CD4-positive, alpha-beta T cell treated with Interferon alpha-2 for 1 hour (primary cell): ENCODE results near the gene WDR13.
"Not testable (repeated sequence)": the region's sequence is repeated elsewhere in the genome, so short reads cannot be mapped to it uniquely, and the experiment has no call there.

Source experiments
- DNase-seq, 2 donors: peaks; one replicate each; pipeline ENCODE4 v3.0.0-alpha.2; 2020 to 2022

The WDR13 gene

DNA sequence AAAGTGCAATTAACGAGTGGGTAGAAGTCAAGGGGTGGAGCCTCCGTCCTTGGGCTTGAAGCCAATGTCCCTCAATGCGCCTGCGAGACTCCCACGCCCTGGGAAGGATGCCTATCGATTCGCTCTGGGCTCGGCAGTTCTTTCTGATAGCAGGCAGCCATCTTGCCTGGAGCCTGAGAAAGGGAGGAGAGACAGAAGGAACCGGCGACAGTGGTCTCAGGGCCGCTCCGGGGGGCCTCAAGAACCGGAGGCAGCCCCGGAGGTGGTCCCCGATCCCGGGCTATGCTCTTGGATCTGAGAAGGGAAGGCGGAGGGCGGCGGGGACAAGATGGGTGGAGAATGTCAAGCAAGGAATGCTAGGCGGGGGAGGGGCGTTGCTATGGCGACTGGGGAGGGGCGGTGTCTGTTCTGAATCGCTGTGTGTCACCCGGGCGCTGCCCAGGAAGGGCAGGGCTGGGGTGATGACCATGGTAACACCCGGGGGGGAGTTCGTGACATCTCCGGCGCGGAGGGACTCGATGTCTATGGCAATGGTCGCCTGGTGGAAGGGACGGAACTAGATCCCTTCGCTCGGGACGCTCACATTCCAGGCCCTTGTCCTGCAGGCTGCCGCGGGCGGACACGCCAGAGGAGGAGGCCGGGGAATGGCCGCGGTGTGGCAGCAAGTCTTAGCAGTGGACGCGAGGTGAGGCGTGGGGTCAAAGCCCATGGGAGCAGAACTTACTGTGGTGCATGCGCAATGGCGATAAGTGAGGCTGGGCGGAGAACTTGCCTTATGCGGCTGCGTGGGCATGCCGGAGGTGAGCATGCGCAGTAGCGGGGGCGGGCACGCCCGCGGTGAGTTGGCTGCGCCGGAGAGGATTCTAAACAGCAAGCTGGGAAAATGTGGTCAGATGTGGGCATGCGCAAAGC lies at the start of gene WDR13:
Gene WDR13 (plus strand): TSS at position 140 of the 912 bp plus-strand sequence. CDS start 505 bp downstream, at position 645.
- DNase-seq, result peak; percentile 94

DNA sequence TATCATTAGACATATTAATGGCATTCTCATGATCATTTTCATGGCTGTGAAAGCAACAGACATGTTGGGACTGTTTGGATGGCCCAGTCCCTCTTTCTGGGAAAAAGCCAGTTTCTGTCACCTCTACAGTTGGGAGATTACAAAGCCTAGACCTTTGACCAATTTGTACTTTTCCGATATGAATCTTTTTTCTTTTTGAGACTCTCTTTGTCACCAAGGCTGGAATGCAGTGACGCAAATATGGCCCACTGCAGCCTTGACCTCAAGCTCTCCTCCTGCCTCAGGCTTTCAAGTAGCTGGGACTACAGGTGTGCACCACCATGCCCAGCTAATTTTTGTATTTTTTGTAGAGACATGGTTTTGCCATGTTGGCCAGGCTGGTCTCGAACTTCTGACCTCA lies 48.4 kb upstream of the WDR13 start:
- no peak for DNase-seq

DNA sequence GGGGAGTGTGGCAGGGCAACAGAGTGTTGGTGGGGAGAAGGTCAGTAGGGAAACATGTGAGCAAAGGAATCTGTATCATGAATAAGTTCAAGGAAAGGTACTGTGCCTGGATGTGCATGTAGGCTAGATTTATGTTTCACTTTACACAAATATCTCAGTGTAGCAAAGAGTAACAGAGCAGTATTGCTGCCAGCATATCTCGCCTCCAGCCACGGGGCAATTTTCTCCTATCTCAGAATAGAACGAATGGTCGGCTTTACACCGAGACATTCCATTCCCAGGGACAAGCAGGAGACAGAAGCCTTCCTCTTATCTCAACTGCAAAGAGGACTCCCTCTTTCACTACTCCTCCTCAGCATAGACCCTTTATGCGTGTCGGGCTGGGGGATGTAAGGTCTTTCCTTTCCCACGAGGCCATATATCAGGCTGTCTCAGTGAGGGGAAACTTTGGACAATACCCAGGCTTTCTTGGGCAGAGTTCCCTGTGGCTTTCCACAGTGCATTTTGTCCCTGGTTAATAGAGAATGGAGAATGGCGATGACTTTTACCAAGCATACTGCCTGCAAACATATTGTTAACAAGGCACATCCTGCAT lies 41.5 kb upstream of the WDR13 start:
- not testable (repeated sequence) for DNase-seq

DNA sequence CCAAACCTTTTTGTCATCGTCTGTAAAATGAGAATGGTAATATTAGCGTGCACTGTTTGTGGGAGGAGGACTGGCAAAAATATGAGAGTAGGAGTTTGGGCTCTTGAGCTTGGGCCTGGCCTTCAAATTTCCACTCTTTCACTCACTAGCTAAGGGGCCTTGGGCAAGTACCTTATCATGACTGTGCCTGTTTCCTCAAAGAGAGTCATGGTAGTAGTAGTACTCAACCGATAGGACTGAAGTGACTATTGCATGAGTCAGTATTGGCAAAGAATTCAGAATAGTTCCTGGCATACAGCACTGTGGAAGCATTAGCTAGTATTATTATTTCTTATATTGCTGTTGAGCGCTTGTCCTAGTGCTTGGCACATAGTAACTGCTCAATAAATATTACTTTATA lies 39.0 kb upstream of the WDR13 start:
- DNase-seq, result no peak

DNA sequence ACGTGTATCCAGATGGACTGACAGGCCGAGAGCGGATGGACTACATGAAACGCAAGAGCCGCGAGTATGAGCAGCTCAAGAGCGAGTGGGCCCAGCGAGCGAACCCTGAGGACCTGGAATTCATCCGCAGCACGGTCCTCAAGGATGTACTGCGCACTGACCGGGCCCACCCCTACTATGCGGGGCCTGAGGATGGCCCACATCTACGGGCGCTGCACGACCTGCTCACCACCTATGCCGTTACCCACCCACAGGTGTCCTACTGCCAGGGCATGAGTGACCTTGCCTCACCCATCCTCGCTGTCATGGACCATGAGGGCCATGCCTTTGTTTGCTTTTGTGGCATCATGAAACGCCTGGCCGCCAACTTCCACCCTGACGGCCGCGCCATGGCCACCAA lies 37.7 kb upstream of the WDR13 start:
- no peak for DNase-seq

DNA sequence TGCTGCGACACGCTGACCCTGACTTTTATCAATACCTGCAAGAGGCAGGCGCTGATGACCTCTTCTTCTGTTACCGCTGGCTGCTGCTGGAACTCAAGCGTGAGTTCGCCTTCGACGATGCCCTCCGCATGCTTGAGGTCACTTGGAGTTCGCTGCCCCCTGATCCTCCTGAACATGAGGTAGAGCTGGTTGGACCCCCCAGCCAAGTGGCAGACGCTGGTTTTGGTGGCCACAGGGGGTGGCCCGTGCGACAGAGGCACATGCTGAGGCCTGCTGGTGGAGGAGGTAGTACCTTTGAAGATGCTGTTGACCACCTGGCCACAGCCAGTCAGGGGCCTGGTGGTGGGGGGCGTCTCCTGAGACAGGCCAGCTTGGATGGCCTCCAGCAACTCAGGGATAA lies 37.2 kb upstream of the WDR13 start:
- DNase-seq, result no peak

DNA sequence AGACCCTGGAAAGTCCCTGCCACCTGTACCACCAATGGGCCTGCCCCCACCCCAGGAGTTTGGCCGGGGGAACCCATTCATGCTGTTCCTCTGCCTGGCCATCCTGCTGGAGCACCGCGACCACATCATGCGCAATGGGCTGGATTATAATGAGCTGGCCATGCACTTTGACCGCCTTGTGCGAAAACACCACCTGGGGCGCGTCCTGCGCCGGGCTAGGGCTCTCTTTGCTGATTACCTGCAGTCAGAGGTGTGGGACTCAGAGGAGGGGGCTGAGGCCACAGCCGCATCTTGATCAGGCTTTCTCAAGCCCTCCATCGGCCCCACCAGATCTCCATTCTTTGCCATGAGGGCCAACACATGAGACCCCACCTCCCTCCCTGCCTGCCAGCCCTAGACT lies 36.6 kb upstream of the WDR13 start:
- DNase-seq, result no peak

DNA sequence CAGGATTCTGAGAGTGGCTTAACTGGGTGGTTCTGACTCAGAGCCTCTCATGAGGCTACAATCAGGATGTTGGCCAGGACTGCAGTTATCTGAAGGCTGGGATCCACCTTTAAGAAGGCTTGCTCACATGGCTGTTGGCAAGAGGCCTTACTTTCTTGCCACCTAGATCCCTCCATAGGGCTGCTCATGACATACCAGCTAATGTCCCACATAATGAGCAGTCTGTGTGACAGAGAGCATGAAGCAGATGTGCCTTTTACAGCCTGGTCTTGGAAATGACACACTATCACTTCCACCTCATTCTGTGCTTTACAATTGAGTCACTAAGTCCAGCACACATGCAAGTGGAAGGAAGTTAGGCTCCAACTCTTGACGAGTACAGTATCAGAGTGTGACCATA lies 27.3 kb upstream of the WDR13 start:
- no peak for DNase-seq

DNA sequence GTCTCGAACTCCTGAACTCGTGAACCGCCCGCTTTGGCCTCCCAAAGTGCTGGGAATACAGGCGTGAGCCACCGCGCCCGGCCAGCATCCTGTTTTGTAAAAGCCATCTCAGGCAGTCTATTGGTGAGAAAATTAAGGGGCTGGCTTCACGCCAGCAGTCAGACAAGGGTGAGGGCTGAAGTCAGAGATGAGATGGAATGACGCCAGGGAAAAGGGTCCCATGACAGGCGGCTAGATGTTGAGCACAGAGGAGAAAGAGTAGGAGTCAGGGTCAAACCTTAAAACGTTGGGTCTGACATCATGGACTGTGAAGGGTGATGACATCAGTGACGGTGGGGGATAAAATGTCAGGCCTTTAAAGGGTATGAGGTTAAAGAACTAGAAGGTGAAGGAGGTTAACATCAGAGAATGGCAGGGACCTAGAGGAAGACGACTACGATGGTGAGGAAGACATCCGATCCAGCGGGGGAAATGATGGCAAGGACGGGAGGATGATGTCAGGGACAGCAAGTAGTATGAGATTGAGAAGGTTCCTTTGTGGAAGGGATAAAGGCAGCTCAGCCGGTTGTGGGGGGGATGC lies 23.5 kb upstream of the WDR13 start:
- no peak for DNase-seq

DNA sequence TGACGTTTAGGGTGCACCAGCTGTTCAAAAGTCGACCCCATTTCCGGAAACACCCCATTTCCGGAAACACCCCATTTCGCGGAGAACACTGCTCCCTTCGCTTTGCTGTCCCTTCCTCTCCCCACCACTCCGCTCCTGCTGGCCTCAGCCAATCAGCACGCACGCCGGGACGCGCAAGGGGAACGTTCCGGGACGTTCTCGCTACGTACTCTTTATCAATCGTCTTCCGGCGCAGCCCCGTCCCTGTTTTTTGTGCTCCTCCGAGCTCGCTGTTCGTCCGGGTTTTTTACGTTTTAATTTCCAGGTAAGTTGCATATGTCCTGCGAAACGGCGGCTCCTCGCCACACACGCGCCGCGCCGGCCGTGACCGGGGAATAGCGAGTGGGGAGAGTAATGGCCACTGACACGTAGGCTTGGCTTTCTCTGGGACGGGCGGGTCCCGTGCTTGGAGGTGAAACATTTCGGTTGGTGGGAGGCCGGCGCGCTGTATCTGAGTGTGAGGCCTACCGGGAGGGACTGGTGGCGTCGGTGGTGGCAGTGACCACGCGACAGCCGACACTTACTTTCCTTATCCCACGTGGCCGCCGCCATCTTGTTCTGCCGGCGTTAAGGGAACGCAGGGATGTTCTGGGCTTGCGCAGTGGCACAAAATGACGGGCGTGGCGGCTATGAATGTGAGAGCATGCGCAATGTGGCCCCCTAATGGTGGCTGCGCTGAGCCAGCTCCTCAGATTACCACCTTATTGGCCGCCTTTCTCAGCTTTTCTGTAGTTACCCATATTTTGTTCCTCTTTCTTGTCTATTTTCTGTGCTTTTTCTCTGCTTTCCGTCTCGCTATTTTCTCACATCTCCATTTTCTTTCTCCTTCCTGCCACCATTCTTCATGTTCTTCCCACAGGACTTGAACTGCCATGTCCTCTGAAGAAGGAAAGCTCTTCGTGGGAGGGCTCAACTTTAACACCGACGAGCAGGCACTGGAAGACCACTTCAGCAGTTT lies 22.7 kb upstream of the WDR13 start, which contains the start of gene RBM3:
Gene RBM3 (plus strand): TSS at position 215 of the 997 bp plus-strand sequence. CDS start 697 bp downstream, at position 912.
- peak; percentile 96 for DNase-seq

DNA sequence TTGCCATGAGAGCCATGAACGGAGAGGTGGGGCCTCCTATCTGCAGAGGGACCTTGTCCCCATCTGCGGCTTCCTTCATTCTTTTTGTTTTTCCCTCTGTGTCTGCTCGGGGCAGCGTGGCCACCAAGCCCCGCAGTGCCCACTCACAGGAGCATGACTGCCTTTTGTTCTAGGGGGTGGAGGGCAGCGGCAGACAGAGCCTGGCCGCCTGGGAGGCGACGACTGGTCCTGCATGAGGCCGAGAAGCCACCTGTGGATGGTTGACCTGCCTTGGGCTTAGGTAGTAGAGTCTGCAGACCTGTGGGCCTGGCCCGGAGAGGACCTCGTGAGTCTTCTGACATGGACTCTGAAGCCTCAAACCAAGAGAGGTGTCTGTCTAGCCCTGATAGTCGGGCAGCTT lies 21.6 kb upstream of the WDR13 start:
- no peak for DNase-seq

DNA sequence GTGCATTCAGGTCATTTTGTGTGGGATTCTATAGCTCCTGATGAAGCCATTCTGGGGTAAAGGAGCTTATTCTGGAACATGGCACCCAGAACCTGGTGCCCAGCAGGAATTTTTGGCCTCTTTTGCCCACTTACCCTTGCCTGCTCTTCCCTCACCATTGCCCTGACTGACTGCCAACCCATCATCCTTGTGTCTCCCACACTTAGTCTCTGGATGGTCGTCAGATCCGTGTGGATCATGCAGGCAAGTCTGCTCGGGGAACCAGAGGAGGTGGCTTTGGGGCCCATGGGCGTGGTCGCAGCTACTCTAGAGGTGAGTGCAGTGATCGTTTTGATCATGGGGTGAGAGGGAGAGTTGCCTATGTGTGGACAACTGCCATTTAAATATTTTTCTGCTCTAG lies 21.2 kb upstream of the WDR13 start:
- DNase-seq, result no peak

DNA sequence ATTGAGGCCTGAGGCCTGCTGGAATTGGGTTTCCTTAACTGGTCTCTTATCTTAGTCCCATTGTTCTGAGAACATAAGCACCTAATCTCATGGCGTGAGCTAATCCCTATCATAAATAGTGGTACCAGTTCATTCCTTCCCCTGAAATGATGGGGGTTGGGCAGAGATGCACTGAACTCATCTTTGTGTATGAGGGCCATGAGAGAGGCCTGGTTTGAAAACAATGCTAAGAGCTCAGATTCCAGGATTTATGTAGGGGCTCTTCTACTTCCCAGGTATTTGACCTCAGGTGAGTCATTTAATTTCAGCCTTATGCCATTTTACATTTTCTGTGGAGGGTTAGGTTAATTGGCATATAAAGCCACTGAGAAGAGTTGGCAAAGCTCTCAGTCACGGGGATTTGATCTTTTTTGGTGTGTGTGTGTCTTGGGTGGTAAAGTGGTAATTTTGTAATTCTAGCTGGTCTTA lies 18.6 kb upstream of the WDR13 start:
- DNase-seq, result no peak

DNA sequence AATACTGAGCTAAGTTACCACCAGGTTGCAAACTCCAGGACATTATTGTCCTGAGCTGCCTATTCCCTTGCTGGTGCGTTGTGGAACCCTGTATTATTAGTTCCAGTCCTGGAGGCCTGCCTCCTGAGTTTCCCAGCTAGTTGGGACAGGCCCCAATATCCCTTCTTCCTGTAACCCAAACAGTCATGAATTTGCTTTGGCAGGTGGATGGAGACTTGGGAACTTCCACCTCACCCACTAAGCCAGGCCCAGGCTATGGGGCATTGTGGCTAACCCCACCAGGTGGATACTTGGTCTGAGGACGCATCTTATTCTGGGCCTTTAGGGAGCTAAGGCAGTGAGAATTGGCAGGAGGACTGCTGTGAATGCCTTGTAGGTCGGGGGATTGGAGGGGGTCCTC lies 18.0 kb upstream of the WDR13 start:
- DNase-seq, result no peak

DNA sequence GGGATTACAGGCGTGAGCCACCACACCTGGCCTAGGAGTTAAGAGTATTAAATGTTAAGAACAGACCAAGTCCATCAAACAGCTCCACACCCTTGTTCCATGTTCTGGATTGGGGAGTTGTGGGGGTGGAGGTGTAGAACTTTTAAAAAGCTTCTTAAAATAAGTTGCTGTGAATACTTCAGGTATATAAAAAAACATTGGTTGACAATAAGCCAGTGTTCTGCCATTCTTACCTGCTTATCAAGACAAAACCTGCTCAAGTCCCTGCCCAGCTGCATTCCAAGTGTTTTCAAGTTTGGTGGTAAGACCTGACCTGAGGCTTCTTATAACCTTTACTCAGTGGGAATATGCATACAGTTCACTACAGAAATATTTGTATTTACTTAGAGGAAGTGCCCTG lies 16.6 kb upstream of the WDR13 start:
- DNase-seq, result no peak

DNA sequence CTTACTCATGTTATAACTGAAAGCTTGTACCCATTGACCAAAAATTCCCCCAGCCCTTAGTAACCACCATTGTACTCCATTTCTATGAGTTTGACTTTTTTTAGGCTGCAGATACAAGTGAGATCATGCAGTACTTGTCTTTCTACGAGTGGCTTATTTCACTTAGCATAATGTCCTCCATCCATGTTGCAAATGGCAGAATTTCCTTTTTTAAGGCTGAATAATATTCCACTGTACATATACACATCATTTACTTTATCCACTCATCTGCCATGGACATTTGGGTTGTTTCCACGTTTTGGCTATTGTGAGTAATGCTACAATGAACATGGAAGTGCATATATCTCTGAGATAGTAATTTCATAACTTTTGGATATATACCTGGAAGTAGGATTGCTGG lies 12.6 kb upstream of the WDR13 start:
- no peak for DNase-seq

DNA sequence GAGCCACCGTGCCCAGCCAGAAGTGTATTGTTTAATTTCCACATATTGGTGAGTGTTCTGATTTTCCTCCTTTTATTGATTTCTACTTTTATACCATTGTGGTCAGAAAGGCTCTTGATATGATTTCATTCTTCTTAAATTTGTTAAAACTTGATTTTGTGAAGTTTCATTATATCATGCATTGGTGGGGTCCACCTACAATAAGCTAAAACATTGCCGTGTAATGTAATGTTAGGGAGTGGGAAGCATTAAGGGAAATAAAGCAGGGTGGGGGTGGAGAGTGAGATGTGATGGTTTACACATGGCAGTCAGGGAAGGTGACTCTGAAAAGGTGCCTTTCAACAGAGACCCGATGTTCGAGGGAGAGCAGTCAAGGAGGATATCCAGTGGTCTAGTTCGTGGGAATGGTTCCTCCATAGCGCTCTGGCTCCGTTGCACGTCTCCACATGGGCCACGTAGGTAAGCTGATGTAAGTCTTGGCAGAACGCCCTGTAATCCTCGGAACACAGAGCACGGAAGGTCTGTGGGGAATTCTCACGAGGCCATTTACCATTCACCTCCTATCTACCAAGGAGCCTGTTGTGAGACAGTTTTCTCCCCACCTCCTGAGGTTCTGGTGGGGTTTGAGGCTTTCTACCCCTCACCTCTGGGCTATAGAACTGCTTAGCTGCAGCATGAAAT lies 7.7 kb upstream of the WDR13 start:
- no peak for DNase-seq

DNA sequence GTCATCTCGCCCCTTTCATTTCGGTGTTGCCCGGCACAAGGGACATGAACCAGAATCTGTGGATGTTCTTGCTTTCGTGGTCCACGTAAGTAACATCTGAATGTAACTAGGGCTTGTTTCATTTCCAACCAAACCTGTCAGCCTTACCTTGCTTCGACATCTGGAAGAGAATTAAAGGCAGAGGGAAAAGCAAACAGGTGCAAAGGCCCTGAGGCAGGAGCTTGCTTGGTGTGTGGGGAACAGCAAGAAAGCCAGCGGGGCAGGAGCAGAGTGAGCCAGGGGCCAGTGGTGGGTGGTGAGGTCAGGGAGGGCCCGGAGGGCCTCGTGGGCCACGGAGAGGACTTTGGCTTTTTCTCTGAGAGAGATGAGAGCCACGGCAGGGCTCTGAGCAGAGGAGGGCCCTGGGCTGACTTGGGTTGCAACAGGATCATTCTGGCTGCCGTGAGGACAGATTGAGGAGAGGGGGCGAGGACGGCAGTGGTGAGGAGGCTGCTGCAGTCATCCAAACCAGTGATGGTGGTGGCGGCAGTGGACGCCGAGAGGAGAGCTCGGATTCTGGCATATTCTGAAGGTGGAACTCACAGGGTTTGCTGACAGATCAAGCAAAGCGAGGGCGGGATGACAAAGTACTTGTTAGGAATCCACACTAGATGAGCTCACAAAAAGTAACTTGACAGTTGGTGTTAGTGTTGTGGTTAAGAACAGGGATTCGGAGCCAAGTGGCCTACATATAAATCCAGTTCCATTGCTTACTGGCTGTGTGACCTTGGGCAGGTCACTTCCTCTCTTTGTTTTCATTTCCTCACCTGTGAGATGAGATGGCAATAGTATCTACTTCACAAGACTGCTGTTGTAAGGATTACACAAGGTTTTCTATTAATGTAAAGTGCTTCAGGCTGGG lies 6.8 kb upstream of the WDR13 start:
- DNase-seq, result no peak

DNA sequence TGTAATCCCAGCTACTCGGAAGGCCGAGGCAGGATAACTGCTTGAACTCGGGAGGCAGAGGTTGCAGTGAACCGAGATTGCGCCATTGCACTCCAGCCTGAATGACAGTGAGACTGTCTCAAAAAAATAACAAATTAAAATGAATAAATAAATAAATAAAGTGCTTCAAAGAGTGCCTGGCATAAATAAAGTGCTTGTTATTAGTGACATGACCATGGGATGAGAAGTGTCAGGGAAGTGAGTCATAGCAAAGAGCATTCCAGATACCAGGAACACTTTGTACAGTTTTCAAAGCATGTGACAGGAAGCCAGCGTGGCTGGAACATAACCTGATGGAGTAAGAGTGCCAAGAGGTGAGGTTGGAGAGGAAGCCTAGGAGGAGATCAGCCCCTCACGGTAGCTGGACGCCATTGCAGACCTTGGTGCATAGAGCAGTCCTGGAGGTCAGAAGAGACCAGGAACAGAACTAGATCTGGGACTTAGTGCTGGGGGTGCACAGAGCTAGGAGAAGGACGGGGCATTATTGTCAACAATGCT lies 6.0 kb upstream of the WDR13 start:
- no peak for DNase-seq

DNA sequence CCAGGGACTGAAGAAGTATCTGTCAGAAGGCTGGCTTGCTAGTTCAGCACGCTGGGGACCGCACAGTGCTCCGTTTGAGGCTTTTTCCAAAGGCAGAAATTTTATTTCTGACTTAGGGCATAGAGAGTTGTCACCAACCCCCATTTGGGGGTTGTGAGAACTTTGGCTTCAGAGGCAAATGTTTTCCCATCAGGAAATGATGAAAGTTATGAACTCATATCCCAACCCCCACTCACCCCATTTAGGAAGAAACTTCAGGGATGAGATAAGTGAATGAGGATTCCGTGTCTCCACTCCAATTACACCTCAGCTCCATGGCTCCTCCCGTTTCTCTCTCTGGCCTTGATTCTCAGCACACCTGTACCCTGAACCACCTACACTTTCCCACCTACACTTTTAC lies 4.3 kb upstream of the WDR13 start:
- no peak for DNase-seq

DNA sequence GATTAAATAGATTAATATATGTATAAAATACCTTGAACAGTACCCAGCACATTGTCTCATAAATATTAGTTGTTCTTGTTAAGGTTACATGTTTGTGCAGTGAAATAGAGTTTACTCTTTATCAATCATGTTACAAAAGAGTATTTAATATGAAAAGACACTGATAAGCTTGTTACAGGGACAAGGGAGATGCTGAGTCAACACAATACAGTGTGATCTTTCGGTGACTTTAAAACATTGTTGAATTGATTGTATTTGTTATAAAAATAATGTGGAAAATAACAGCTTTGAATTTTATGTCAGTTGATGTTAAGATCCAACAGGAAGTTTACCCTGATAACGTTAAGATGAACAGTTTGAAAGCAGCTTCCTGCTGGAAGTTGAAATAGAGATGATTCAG lies 1.4 kb upstream of the WDR13 start:
- DNase-seq, result no peak
